HepG2 (cell line): ENCODE results near the gene EPB41L3. TPM values are rescaled to one million over a fixed set of nuclear protein-coding genes. Genes with fewer than 3 reads are reported as not detected.

Experiments
- ATAC-seq: fragments of 200-7000 bp; cut with Tn5 transposase; 3 replicates; pipeline ENCODE4 v1.9.1; 2020; ENCODE audit warnings: mild to moderate bottlenecking, moderate library complexity
- BruUV-seq: library from RNA; stranded (reverse); fragments of 400-500 nt; replicated peaks from 2 replicates; lab custom pipeline; 2021; lab: Mats Ljungman, UMichigan
- CTCF ChIA-PET: fragments of 300-600 bp; formaldehyde crosslinking; extraction: SDS; loops from one replicate; lab custom pipeline; 2021; ENCODE audit warnings: low total read pairs, inconsistent platforms, low intra/inter-chr PET ratio; lab: Yijun Ruan, JAX
- POLR2A ChIA-PET: fragments of 350-600 bp; sonication (Branson Sonifier 250); formaldehyde crosslinking; loops from one replicate; lab custom pipeline; 2020; ENCODE audit warnings: antibody characterized with exemption, inconsistent platforms; lab: Yijun Ruan, JAX
- DNase-seq: peaks from one replicate; pipeline ENCODE4 v3.0.0-alpha.2; 2015; ENCODE audit warnings: low spot score
- FAIRE-seq: peaks from 3 replicates; lab custom pipeline; 2011; peaks lifted over from hg19 to GRCh38; lab: Jason Lieb, UNC
- H2AFZ ChIP-seq: one replicate; pipeline ENCODE4 v1.6.1; 2011; ENCODE audit warnings: low read length, inconsistent platforms
- H3K27ac ChIP-seq: fragments of 300-600 bp; 3 replicates; pipeline ENCODE4 v1.8.0; 2011; ENCODE audit warnings: mixed run types, mild to moderate bottlenecking, mixed read lengths, low read length, inconsistent platforms; ENCODE audit not compliant: insufficient read depth; ENCODE audit errors: extremely low read length
- H3K27me3 ChIP-seq, 2 experiments: fragments of 200-600 bp in 1 of 2; 2 replicates in 1 of 2; 3 replicates in 1 of 2; pipeline versions ENCODE4 v1.6.0 to v1.8.0; 2011; ENCODE audit warnings: low read length in 2 of 2, mild to moderate bottlenecking in 2 of 2, moderate library complexity in 2 of 2, inconsistent platforms in 1 of 2; ENCODE audit not compliant: insufficient read depth in 2 of 2, control insufficient read depth in 1 of 2
- H3K36me3 ChIP-seq, 2 experiments: fragments of 200-600 bp in 1 of 2; replicated peaks in 1 of 2; 2 replicates in 1 of 2; 3 replicates in 1 of 2; pipeline versions ENCODE4 v1.5.1 to v1.8.0; 2011; ENCODE audit warnings: low read length in 2 of 2, inconsistent platforms in 1 of 2; ENCODE audit not compliant: insufficient read depth in 2 of 2, control insufficient read depth in 1 of 2
- H3K4me1 ChIP-seq: 2 replicates; pipeline ENCODE4 v1.5.1; 2012; ENCODE audit warnings: low read length, inconsistent platforms; ENCODE audit not compliant: insufficient read depth
- H3K4me2 ChIP-seq: 2 replicates; pipeline ENCODE4 v1.6.0; 2011; ENCODE audit warnings: low read depth, low read length, inconsistent platforms
- H3K4me3 ChIP-seq, 3 experiments: fragments of 200-600 bp in 1 of 3; sonication (generic), shearing (Covaris generic) in 1 of 3; replicated peaks in 1 of 3; 2 replicates each; pipeline ENCODE4 v1.5.1; 2011 to 2016; ENCODE audit warnings: low read length in 3 of 3, inconsistent platforms in 2 of 3, low read depth in 2 of 3, mild to moderate bottlenecking in 2 of 3, control low read depth in 1 of 3, mixed read lengths in 1 of 3; ENCODE audit not compliant: insufficient read depth in 1 of 3
- H3K79me2 ChIP-seq: one replicate; pipeline ENCODE4 v1.6.1; 2011; ENCODE audit warnings: low read length, inconsistent platforms; ENCODE audit not compliant: insufficient read depth
- H3K9ac ChIP-seq: 2 replicates; pipeline ENCODE4 v1.6.0; 2011; ENCODE audit warnings: mild to moderate bottlenecking, low read depth, low read length, inconsistent platforms; ENCODE audit not compliant: insufficient read depth
- H3K9me3 ChIP-seq: 2 replicates; pipeline ENCODE4 v1.5.1; 2012; ENCODE audit warnings: mild to moderate bottlenecking, low read length
- H4K20me1 ChIP-seq: 2 replicates; pipeline ENCODE4 v1.6.0; 2011; ENCODE audit warnings: inconsistent platforms, mild to moderate bottlenecking, low read length, moderate library complexity; ENCODE audit not compliant: insufficient read depth
- ATRX ChIP-seq: sonication (generic); formaldehyde crosslinking; IDR thresholded peaks from 2 replicates; pipeline ENCODE4 v1.4.0; 2020; ENCODE audit warnings: missing genetic modification reagents, borderline replicate concordance
- CBX1 ChIP-seq: IDR thresholded peaks from one replicate; pipeline ENCODE4 v1.6.1; 2016; ENCODE audit warnings: antibody characterized with exemption, low read depth
- ELF4 ChIP-seq: sonication (generic); formaldehyde crosslinking; IDR thresholded peaks from 2 replicates; pipeline ENCODE4 v1.5.0; 2020; ENCODE audit warnings: missing genetic modification reagents, mild to moderate bottlenecking, moderate library complexity, borderline replicate concordance
- HDAC6 ChIP-seq: fragments of 200-600 bp; sonication (generic); IDR thresholded peaks from 2 replicates; pipeline ENCODE4 v1.7.0; 2017; ENCODE audit warnings: mild to moderate bottlenecking, antibody characterized with exemption, low read length, low read depth
- MTA3 ChIP-seq: sonication (generic); formaldehyde crosslinking; IDR thresholded peaks from 2 replicates; pipeline ENCODE4 v1.4.0; 2020; ENCODE audit warnings: missing genetic modification reagents
- NBN ChIP-seq: fragments of 450-650 bp; conservative IDR thresholded peaks from 2 replicates; pipeline ENCODE4 v1.6.1; 2017
- PRMT3 ChIP-seq: sonication (generic); formaldehyde crosslinking; IDR thresholded peaks from 2 replicates; pipeline ENCODE4 v1.8.1; 2022; ENCODE audit warnings: low read depth, mild to moderate bottlenecking, moderate library complexity, missing genetic modification reagents, borderline replicate concordance
- RERE ChIP-seq: IDR thresholded peaks from 2 replicates; pipeline ENCODE4 v1.6.1; 2016; ENCODE audit warnings: low read depth, missing genetic modification reagents, missing compliant biosample characterization
- SOX13 ChIP-seq, 3 experiments: fragments of 450-650 bp in 1 of 3; sonication (generic) in 1 of 3; formaldehyde crosslinking in 1 of 3; IDR thresholded peaks in 2 of 3; conservative IDR thresholded peaks in 1 of 3; 2 replicates each; pipeline versions ENCODE4 v1.5.0 to v1.6.1; 2016 to 2020; ENCODE audit warnings: antibody characterized with exemption in 1 of 3, mild to moderate bottlenecking in 1 of 3, missing compliant biosample characterization in 1 of 3, missing genetic modification reagents in 1 of 3, moderate library complexity in 1 of 3
- THAP7 ChIP-seq: sonication (generic); formaldehyde crosslinking; IDR thresholded peaks from 2 replicates; pipeline ENCODE4 v1.8.1; 2023; ENCODE audit warnings: mild to moderate bottlenecking, missing genetic modification reagents
- ZNF766 ChIP-seq: sonication (generic); formaldehyde crosslinking; IDR thresholded peaks from 2 replicates; pipeline ENCODE4 v1.5.0; 2020; ENCODE audit warnings: missing genetic modification reagents, borderline replicate concordance
- ZSCAN21 ChIP-seq: sonication (generic); formaldehyde crosslinking; IDR thresholded peaks from 2 replicates; pipeline ENCODE4 v1.8.0; 2022; ENCODE audit warnings: mild to moderate bottlenecking, missing genetic modification reagents, moderate library complexity, borderline replicate concordance
- WGBS: methylation state at CpG from one replicate; pipeline ENCODE4 v1.1.6; 2017; ENCODE audit warnings: low lambda C conversion rate; 5-methylcytosine and 5-hydroxymethylcytosine counted together
- in situ Hi-C: cut with HindIII; loops from 2 replicates; pipeline ENCODE4 v1.10.0; 2017; ENCODE audit warnings: low pct_unique_long_range_greater_than_20kb; ENCODE audit not compliant: extremely low pct_ligation_motif_present
- intact Hi-C: fragments of 100-400 bp; cut with micrococcal nuclease; formaldehyde crosslinking; loops from one replicate; pipeline ENCODE4 v1.10.0; 2022; ENCODE audit not compliant: unreplicated experiment
- polyA plus RNA-seq, 8 experiments: library from polyadenylated mRNA; depleted of rRNA in 3 of 8; stranded (reverse) in 7 of 8; unstranded in 1 of 8; fragments of >200 nt; fragmentation: Illumina TruSeq in 4 of 8; extraction: Trizol in 4 of 8; gene quantifications; 2 replicates each; pipeline versions ENCODE4 v1.2.1 to v1.2.3, GENCODE V29; 2011 to 2016; ENCODE audit warnings: low read depth in 4 of 8, missing spikeins in 1 of 8, mixed read lengths in 1 of 8; ENCODE audit not compliant: insufficient read depth in 1 of 8
- total RNA-seq, 5 experiments: library from RNA; depleted of rRNA; stranded (reverse); fragments of >200 nt; fragmentation: Illumina TruSeq; extraction: Trizol; gene quantifications; 2 replicates each; pipeline ENCODE4 v1.2.3, GENCODE V29; 2016; ENCODE audit warnings: low read depth in 1 of 5
- TF ChIP-seq, protein P1 (sequence below): sonication (generic); formaldehyde crosslinking; IDR thresholded peaks from 2 replicates; pipeline ENCODE4 v1.8.1; 2023; ENCODE audit warnings: missing genetic modification reagents, mild to moderate bottlenecking, borderline replicate concordance

The EPB41L3 gene
- total and polyA plus RNA-seq, 2 of the 13 experiments (the other 11 are each of a cell fraction or from before 2014, with no cell fraction given) = not detected

- TF ChIP-seq MTA3 = no peak
- no peak for TF ChIP-seq NBN
- no peak for TF ChIP-seq CBX1
- no peak for TF ChIP-seq THAP7
- TF ChIP-seq, all 625 proteins: peak for 0
- H3K27ac ChIP-seq = no peak overlapping the region
- no peaks in the 10 kb centered on the region for H3K4me1 ChIP-seq
- no peaks in the 10 kb centered on the region for H3K79me2 ChIP-seq
- no peak for DNase-seq
- no peak for ATAC-seq
- no TSS peak for BruUV-seq
- H3K4me3 ChIP-seq = no peak overlapping the region
- peaks cover 0 to 3% of the 10 kb centered on the region in 2 experiments; a peak in 2 of 5 replicates for H3K27me3 ChIP-seq
- no peaks in the 10 kb centered on the region for H3K36me3 ChIP-seq
- no peak for FAIRE-seq
- CTCF ChIA-PET = no interaction called here
- H3K9ac ChIP-seq = no peak overlapping the region
- no peaks in the 10 kb centered on the region for H3K9me3 ChIP-seq
- H3K4me2 ChIP-seq = no peak overlapping the region
- 2% methylated on average over 2 of the region's 2 CpGs for WGBS
- in situ Hi-C loops (no loop called here), intact Hi-C loops (no loop called here)
- POLR2A ChIA-PET = no interaction called here
- H2AFZ ChIP-seq = no peak overlapping the region
- no peaks in the 10 kb centered on the region for H4K20me1 ChIP-seq
Measured at GRCh38 chr18:5464251-5464650, 79.5 kb downstream of the EPB41L3 start.

GRCh38 chr18:5463831-5464230 is 80.0 kb downstream of the EPB41L3 start:
- H3K79me2 ChIP-seq = no peaks in the 10 kb centered on the region
- no peak overlapping the region for H3K27ac ChIP-seq
- H3K9ac ChIP-seq = no peak overlapping the region
- no peaks in the 10 kb centered on the region for H3K36me3 ChIP-seq
- no peak for ATAC-seq
- H3K4me3 ChIP-seq = no peak overlapping the region
- H2AFZ ChIP-seq = no peak overlapping the region
- in situ Hi-C loops (no loop called here), intact Hi-C loops (no loop called here)
- CTCF ChIA-PET = no interaction called here
- DNase-seq = no peak
- no peaks in the 10 kb centered on the region for H3K9me3 ChIP-seq
- no peak overlapping the region for H3K4me2 ChIP-seq
- WGBS = 37% methylated on average over 8 of the region's 8 CpGs
- POLR2A ChIA-PET = no interaction called here
- FAIRE-seq = no peak
- H3K4me1 ChIP-seq = no peaks in the 10 kb centered on the region
- no TSS peak for BruUV-seq
- peaks cover 0 to 3% of the 10 kb centered on the region in 2 experiments; a peak in 2 of 5 replicates for H3K27me3 ChIP-seq
- no peaks in the 10 kb centered on the region for H4K20me1 ChIP-seq
- TF ChIP-seq, protein P1, sequence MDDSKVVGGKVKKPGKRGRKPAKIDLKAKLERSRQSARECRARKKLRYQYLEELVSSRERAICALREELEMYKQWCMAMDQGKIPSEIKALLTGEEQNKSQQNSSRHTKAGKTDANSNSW = no peak
- TF ChIP-seq HDAC6 (no peak), RERE (CRISPR knock-in tag) (no peak), ZSCAN21 (CRISPR knock-in tag) (no peak), ATRX (CRISPR knock-in tag) (no peak), SOX13 (IDR thresholded peaks at IDR 0.05) (no peak), SOX13 (CRISPR knock-in tag; conservative IDR thresholded peaks at IDR 0.05 in 1 of 2, IDR thresholded peaks at IDR 0.05 in 1 of 2) (no peak), ELF4 (no peak), ZNF766 (CRISPR knock-in tag) (no peak), PRMT3 (CRISPR knock-in tag) (no peak)
